Osteoblast (primary cell): Measurements from ENCODE around the gene CNMD. TPM values are rescaled to one million over a fixed set of nuclear protein-coding genes. Genes with fewer than 3 reads are reported as not detected.

ENCODE experiments used
- DNase-seq: peaks from one replicate; pipeline ENCODE4 v3.0.0; 2011; ENCODE audit warnings: low spot score, mixed read lengths; ENCODE audit not compliant: insufficient read length; ENCODE audit errors: missing footprints
- H2AFZ ChIP-seq: 2 replicates; pipeline ENCODE4 v1.6.0; 2011; ENCODE audit warnings: mild to moderate bottlenecking, low read length
- H3K27ac ChIP-seq: 2 replicates; pipeline ENCODE4 v1.5.1; 2011; ENCODE audit warnings: mild to moderate bottlenecking, low read depth, low read length, moderate library complexity
- H3K27me3 ChIP-seq: 2 replicates; pipeline ENCODE4 v1.6.0; 2012; ENCODE audit warnings: mild to moderate bottlenecking, control low read depth, inconsistent platforms, low read length, moderate library complexity; ENCODE audit not compliant: insufficient read depth
- H3K36me3 ChIP-seq: 2 replicates; pipeline ENCODE4 v1.5.1; 2011; ENCODE audit warnings: mild to moderate bottlenecking, low read length, control low read depth, moderate library complexity; ENCODE audit not compliant: insufficient read depth
- H3K4me1 ChIP-seq: 2 replicates; pipeline ENCODE4 v1.5.1; 2011; ENCODE audit warnings: mild to moderate bottlenecking, low read length, control low read depth, moderate library complexity; ENCODE audit not compliant: insufficient read depth
- H3K4me2 ChIP-seq: 2 replicates; pipeline ENCODE4 v1.6.0; 2011; ENCODE audit warnings: mild to moderate bottlenecking, low read length; ENCODE audit not compliant: insufficient read depth
- H3K4me3 ChIP-seq: fragments of 200-600 bp; sonication (generic); 3 replicates; pipeline ENCODE4 v1.5.1; 2012; ENCODE audit warnings: mild to moderate bottlenecking, low read length, inconsistent platforms; ENCODE audit not compliant: insufficient read depth
- H3K79me2 ChIP-seq: 2 replicates; pipeline ENCODE4 v1.6.0; 2012; ENCODE audit warnings: mild to moderate bottlenecking, low read length, control low read depth, inconsistent platforms; ENCODE audit not compliant: insufficient read depth
- H3K9me3 ChIP-seq: 2 replicates; pipeline ENCODE4 v1.5.1; 2011; ENCODE audit warnings: low read depth, low read length, control low read depth
- H4K20me1 ChIP-seq: 2 replicates; pipeline ENCODE4 v1.6.0; 2012; ENCODE audit warnings: mild to moderate bottlenecking, low read length, control low read depth; ENCODE audit not compliant: insufficient read depth
- CTCF ChIP-seq: IDR thresholded peaks from 2 replicates; pipeline ENCODE4 v1.5.1; 2011; ENCODE audit warnings: mild to moderate bottlenecking, low read depth, low read length, moderate library complexity; ENCODE audit errors: extremely low read depth
- total RNA-seq: library from RNA; depleted of rRNA; stranded (reverse); fragments of >200 nt; gene quantifications from 2 replicates; pipeline ENCODE4 v1.2.3, GENCODE V29; 2012

CNMD gene
- total RNA-seq, 1 donor = not detected

GRCh38 chr13:52677823-52678222 lies 61.8 kb downstream of the CNMD start:
- Histone ChIP-seq H3K4me3 (no peak overlapping the region), H3K27me3 (no peaks in the 10 kb centered on the region), H3K27ac (no peak overlapping the region), H3K4me1 (no peaks in the 10 kb centered on the region), H3K79me2 (peaks cover 15% of the 10 kb centered on the region), H3K4me2 (no peak overlapping the region), H3K36me3 (peaks cover 45% of the 10 kb centered on the region), H3K9me3 (no peaks in the 10 kb centered on the region), H4K20me1 (no peaks in the 10 kb centered on the region), H2AFZ (no peak overlapping the region)
- no peak for TF ChIP-seq CTCF
- DNase-seq = no peak

- H3K4me2 ChIP-seq = no peak overlapping the region
- no peak for DNase-seq
- no peak overlapping the region for H3K4me3 ChIP-seq
- H3K36me3 ChIP-seq = peaks cover 19% of the 10 kb centered on the region
- H3K27me3 ChIP-seq = no peaks in the 10 kb centered on the region
- no peaks in the 10 kb centered on the region for H3K4me1 ChIP-seq
- TF ChIP-seq CTCF = no peak
- H2AFZ ChIP-seq = no peak overlapping the region
- H4K20me1 ChIP-seq = peaks cover 2% of the 10 kb centered on the region
- H3K9me3 ChIP-seq = no peaks in the 10 kb centered on the region
- H3K27ac ChIP-seq = no peak overlapping the region
- H3K79me2 ChIP-seq = peaks cover 21% of the 10 kb centered on the region
These were observed 66.2 kb downstream of the CNMD start for GRCh38 chr13:52673465-52673864.

- Histone ChIP-seq H3K36me3 (peaks cover 40% of the 10 kb centered on the region), H4K20me1 (peaks cover 2% of the 10 kb centered on the region)
- TF ChIP-seq CTCF = no peak
These were observed 68.9 kb downstream of the CNMD start for GRCh38 chr13:52670726-52671125.

GRCh38 chr13:52669677-52670076 lies 69.9 kb downstream of the CNMD start:
- Histone ChIP-seq H3K27ac (no peak overlapping the region), H3K9me3 (no peaks in the 10 kb centered on the region), H3K79me2 (peaks cover 12% of the 10 kb centered on the region), H3K4me1 (no peaks in the 10 kb centered on the region), H2AFZ (no peak overlapping the region), H3K4me3 (no peak overlapping the region), H3K36me3 (peaks cover 49% of the 10 kb centered on the region), H3K27me3 (no peaks in the 10 kb centered on the region), H3K4me2 (no peak overlapping the region), H4K20me1 (peaks cover 2% of the 10 kb centered on the region)
- peak; percentile 18 for TF ChIP-seq CTCF
- DNase-seq = no peak

More at GRCh38 chr13:52670726-52671125, 68.9 kb downstream of the CNMD start:
- no peak overlapping the region for H3K27ac ChIP-seq
- H3K9me3 ChIP-seq = no peaks in the 10 kb centered on the region
- no peak overlapping the region for H3K4me2 ChIP-seq
- no peaks in the 10 kb centered on the region for H3K4me1 ChIP-seq
- DNase-seq = no peak
- H2AFZ ChIP-seq = no peak overlapping the region
- no peaks in the 10 kb centered on the region for H3K27me3 ChIP-seq
- H3K4me3 ChIP-seq = no peak overlapping the region
- H3K79me2 ChIP-seq = peaks cover 17% of the 10 kb centered on the region
